Measurements from ENCODE around the gene DCAKD.
"Not testable (repeated sequence)": the region's sequence is repeated elsewhere in the genome, so short reads cannot be mapped to it uniquely, and the experiment has no call there.

DCAKD gene

DNA sequence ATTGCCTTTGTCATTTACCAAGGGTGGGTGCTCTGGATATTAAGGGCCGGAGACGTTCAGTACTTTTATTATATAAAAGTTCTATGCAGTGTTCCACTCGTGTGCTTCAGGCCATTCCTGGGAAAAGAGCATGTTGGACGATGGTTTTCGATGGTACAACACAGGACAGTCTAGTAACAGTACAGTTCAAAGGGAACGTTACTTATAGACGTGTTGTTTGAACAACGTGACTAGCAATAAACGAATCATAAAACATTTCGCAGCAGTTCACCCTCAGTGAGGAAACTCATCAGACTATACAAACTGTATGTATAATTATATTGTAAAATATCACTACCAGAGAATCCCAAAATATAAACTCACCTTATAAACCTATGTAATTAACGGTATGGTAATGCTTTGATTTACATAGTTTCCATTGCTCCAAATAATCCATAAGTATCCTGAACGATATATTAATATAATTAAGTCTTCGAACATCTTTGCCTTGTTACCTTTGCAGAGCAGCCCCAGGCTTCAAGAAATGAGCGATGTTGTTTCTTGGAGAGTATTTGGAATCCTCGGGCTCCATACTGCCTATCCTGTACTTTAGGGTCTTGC is 10.3 kb upstream of the DCAKD start:
- no peak for DNase-seq

DNA sequence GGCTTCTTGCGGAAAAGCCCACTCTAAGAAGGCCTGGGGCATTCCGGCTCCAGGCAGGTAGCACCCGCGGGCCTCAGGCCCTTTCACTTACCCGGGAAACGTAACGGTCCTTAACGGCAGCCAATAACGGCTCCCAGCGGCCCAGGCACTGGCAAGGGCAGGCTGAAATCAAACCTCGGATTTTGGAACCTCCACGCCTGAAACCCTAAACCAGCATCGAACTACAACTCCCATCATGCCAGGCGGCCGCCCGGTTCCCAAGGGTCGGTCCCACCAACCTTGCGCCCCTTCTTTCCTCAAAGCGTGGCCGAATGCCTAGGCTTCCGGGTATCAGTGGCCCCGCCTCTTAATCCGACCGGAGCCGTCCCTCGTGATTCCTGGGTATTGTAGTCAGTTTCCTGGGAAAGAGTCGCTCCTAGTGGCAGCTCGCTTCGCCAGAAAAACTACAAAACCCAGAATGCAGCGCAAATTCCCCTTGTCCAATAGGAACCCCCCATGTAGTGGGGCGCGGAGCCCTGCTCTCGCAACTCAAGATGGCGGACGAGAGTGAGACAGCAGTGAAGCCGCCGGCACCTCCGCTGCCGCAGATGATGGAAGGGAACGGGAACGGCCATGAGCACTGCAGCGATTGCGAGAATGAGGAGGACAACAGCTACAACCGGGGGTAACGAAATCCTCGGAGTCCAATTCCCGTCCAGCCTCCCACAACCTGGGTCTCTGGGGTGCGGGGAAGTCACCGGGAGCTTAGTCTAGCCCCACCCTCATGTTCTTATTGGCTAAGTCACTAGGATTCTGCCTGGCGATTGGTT is 9.6 kb upstream of the DCAKD start, which contains the start of gene NMT1:
NMT1 (plus strand) TSS at position 521 of the 809 bp plus-strand sequence; CDS start at position 534, 13 bp downstream.
- DNase-seq, result peak; percentile 100

DNA sequence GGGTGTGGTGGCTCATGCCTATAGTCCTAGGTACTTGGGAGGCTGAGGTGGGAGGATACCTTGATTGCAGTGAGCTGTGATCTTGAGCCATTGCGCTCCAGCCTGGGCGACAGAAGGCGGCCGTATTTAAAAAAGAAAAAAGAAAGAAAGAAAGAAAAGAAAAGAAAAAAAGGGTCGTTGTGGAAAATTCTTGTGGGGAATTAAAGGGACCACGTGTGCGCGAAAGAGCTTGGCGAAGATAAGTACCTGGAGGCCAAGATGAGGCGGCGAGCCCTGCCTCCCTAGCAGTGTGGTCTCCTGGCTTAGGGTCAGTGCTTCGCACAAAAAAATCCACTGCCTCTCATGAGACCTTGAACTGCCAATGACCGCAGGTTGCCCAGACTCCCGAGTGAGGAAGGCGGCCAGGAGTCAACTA is 9.0 kb upstream of the DCAKD start:
- DNase-seq, result no peak

- DNase-seq, result peak; percentile 65
Observed at GRCh38 chr17:45052052-45052772, 780 bp upstream of the DCAKD start.

DNA sequence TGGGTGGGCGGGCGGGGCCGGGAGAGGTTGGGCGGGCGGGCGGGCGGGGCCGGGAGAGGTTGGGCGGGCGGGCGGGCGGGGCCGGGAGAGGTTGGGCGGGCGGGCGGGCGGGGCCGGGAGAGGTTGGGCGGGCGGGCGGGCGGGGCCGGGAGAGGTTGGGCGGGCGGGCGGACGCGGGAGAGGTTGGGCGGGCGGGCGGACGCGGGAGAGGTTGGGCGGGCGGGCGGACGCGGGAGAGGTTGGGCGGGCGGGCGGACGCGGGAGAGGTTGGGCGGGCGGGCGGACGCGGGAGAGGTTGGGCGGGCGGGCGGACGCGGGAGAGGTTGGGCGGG is 254 bp upstream of the DCAKD start:
- DNase-seq, result not testable (repeated sequence)

- DNase-seq, result no peak
Observed at GRCh38 chr17:45050481-45051059, 862 bp downstream of the DCAKD start.

DNA sequence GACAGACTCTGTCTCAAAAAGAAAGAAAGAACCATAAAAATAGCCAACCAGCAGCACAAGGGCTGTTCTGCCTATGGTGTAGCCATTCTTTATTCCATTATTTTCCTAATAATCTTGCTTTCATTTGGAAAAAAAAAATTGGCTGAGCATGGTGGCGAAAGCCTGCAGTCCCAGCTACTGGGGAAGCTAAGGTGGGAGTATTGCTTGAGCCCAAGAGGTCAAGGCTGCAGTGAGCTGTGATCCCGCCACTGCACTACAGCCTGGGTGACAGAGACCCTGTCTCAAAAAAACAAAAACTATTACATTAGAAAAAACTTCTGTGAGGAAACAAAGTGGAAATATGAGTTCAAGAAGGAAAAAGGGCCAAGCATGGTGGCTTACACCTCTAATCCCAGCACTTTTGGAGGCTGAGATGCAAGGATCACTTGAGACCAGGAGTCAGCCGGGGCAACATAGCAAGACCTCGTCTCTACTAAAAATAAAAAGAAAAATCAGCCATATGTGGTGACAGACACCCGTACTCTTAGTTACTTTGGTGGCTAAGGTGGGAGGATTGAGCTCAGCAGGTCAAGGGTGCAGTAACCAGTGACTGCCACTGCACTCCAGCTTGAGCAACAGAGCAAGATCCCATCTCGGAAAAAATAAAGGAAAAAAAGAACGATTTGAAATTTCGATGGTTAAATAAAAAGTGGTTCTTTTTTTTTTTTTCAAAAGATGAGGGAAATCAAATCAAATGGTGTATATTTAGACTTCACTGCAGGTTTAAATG is 2.5 kb downstream of the DCAKD start:
- DNase-seq, result no peak

- DNase-seq, result no peak
Observed at GRCh38 chr17:45046537-45047125, 4.8 kb downstream of the DCAKD start.

DNA sequence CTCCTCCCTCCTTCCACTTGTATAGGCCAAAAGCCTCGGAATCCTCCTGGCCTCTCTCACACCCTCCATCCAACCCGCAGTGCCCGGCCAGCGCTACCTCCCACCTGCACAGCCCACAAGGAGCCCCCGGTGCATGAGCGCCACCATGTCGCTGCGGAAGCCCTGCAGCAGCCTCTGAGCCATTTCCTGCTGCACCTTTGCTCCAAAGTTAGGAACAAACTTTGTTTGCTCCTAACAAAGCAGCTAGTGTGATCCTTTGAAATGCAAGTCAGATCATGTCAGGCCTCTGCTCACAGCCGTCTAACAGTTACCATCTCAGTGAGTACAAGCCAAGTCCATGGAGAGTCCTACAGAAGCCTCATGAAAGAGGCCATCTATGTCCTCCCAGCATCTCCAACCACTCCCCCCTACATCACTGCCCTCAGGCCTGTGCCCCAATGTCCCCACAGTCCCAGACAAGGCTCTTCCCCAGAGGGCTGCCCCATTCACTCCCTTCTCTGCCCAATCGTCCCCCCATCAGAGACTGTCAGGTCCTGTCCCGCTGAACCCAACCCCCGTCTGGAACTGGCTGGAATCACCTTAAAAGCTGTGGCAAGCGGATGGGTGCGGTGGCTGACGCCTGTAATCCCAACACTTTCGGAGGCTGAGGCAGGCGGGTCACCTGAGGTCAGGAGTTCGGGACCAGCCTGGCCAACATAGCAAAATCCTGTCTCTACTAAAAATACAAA is 7.5 kb downstream of the DCAKD start:
- no peak for DNase-seq

- no peak for DNase-seq
Observed at GRCh38 chr17:45042346-45043120, 8.9 kb downstream of the DCAKD start.

DNA sequence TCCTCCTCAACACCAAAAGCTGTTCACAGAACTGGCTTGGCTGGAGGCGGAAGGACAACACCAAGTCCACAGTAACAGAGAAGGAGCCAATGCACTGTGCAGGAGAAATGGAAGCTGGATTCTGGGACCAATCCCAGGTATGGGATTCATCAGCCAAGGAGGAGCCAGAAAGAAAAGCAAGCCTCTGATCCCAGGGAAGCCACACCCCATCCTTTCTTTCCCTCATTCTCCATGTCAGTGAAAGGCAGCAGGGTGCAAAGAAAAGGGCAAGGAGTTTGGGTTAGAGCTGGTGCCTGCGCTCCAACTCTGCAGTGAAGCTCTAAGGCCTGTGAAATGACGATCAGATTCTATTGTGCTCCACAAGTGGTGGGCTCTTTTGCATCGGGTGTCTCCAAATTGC is 11.0 kb downstream of the DCAKD start:
- no peak for DNase-seq

GRCh38 chr17:45038728-45039634 is 12.5 kb downstream of the DCAKD start:
- no peak for DNase-seq

DNA sequence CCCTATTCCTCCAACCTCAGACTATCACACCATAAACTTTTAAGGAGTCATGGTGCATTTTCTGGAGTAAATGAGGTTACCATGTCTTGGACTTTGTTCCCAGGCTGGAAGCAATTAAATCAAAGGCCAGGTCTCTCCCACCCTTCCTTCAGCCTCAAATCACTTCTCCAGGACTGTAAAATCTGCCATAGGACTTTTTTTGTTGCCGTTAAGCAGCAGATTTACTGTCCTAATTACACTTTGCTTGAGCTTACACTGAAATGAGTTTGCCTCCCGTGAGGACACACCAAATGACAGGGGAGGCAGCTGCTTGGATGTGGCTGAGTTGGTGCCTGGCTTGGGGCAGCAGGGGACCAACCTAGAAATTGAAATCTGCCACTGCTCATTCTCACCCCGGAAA is 14.7 kb downstream of the DCAKD start:
- DNase-seq, result no peak

GRCh38 chr17:45035848-45036247 is 15.6 kb downstream of the DCAKD start:
- DNase-seq, result peak; percentile 58

- DNase-seq, result no peak
Observed at GRCh38 chr17:45034599-45034998, 16.8 kb downstream of the DCAKD start.

DNA sequence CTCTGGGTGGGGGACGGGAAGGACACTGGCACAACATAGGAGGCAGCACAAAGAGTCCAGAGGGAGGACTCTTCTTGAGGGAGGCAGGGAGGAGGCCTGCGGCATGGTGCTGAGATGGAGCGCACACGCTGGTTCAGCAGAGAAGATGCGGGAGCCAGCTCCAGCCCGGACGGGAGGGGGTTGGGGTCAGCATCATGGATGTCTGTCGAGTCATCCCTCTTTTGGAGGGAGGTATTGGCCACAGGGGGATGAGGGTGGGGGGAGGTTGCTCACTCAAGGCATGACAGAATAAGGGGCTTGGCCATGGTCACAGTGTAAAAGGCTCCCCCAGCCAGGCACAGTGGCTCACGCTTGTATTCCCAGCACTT is 19.3 kb downstream of the DCAKD start:
- DNase-seq, result no peak

DNA sequence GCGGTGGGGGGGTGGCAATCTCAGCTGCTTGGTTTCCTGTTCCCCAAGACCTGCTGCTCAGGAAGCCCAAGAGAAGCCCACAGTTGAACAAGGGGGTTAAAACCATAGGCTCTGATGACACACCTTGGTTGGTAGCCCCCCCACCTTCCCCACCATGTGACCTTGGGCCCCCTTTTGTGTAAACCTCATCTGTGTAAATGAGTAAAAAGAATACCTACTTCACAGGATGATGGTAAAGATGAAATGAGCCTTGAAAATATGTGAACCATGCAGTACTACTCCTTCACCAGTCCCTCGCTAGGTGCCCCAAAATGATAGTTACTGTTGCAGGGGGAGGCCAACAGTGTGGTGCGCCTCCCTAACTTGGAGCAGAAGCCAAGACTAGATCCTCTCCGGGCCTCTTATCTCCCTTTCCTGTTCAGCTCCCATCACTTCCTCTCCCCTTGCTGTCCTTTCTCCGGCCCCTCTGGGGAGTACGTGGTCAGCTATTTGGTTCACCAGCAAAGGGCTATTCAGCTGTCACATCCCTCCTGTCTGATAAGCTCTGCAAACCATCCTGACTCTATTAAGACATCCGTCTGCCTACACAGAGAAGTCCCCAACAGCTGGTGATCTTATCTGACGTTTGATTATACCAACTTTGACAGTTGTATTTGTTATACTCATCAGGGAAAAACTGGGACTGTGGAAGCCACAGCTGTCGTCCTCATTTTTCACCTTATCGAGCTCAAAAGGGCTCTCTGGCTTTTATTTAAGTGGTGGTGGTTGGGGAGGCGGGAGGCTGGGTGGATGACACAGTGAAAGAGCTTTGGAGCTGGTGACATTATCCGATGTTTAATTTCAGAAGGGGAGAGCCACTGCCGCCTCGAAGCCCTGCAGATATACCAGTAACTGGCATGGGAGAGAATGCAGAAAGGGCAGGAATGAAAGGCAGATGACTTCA is 19.9 kb downstream of the DCAKD start:
- no peak for DNase-seq

- no peak for DNase-seq
Observed at GRCh38 chr17:45030733-45031132, 20.7 kb downstream of the DCAKD start.

Measured in femur (tissue), 1 donor.